Measurements from ENCODE around the gene NTN1.

DNA sequence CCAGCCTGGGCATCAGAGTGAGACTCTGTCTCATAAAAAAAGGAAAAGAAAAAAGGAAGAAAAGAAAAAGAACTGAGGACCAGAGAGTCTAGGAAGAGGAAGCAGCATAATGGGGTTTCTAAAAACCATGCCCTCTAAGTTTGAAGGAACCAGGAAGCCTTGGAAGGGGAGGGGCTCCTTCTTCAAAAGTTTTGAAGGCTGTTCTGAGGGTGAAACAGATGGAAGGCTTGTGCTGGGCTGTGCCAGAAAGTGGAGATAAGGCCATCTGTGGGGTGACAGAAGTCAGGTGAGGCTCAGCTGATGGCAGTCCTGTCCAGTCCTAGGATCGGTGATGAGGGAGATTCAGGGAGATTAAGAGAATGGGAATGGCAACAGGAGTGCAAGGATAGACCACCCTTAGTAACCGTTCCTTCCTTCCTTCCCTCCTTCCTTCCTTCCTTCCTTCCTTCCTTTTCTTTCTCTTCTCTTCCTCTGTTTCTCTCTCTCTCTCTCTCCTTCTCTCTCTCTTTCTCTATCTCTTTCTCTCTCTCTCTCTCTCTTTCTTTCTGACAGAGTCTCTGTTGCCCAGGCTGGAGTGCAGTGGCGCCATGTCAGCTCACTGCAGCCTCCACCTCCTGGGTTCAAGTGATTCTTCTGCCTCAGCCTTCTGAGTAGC is 182.6 kb downstream of the NTN1 start:
- TF ChIP-seq, protein P1, sequence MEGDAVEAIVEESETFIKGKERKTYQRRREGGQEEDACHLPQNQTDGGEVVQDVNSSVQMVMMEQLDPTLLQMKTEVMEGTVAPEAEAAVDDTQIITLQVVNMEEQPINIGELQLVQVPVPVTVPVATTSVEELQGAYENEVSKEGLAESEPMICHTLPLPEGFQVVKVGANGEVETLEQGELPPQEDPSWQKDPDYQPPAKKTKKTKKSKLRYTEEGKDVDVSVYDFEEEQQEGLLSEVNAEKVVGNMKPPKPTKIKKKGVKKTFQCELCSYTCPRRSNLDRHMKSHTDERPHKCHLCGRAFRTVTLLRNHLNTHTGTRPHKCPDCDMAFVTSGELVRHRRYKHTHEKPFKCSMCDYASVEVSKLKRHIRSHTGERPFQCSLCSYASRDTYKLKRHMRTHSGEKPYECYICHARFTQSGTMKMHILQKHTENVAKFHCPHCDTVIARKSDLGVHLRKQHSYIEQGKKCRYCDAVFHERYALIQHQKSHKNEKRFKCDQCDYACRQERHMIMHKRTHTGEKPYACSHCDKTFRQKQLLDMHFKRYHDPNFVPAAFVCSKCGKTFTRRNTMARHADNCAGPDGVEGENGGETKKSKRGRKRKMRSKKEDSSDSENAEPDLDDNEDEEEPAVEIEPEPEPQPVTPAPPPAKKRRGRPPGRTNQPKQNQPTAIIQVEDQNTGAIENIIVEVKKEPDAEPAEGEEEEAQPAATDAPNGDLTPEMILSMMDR (IDR thresholded peaks at IDR 0.05): no peak
- TF ChIP-seq POLR2A (IDR thresholded peaks at IDR 0.05): no peak
